Vagina (tissue), 2 donors: ENCODE data around the gene AURKA. TPM values are rescaled to one million over a fixed set of nuclear protein-coding genes. Genes with fewer than 3 reads are reported as not detected.
A peak's percentile ranks its signal among the peaks of the same experiment; 100 is the strongest.

Experiments used
- DNase-seq, 2 donors: peaks; one replicate each; pipeline ENCODE4 v3.0.0-alpha.2; 2017; ENCODE audit errors: extremely low spot score in 2 of 2
- H3K27ac ChIP-seq: fragments of 200-600 bp; sonication (generic); one replicate; pipeline ENCODE4 v1.5.1; 2019
- H3K27me3 ChIP-seq: fragments of 200-600 bp; sonication (generic); one replicate; pipeline ENCODE4 v1.5.1; 2019
- H3K36me3 ChIP-seq, 2 donors: fragments of 200-600 bp; sonication (generic); one replicate each; pipeline ENCODE4 v1.5.1; 2017 to 2019
- H3K4me1 ChIP-seq: fragments of 200-600 bp; sonication (generic); one replicate; pipeline ENCODE4 v1.5.1; 2019
- H3K4me3 ChIP-seq, 2 donors: fragments of 200-600 bp; sonication (generic); 1 replicate in 1 of 2; 2 replicates in 1 of 2; pipeline ENCODE4 v1.5.1; 2016 to 2019
- H3K9me3 ChIP-seq: fragments of 200-600 bp; sonication (generic); one replicate; pipeline ENCODE4 v1.5.1; 2019
- POLR2A ChIP-seq, 2 donors: fragments of 450-650 bp; IDR thresholded peaks; one replicate each; pipeline ENCODE4 v1.6.1; 2017; ENCODE audit warnings: antibody characterized with exemption in 2 of 2, mild to moderate bottlenecking in 2 of 2, moderate library complexity in 2 of 2
- POLR2AphosphoS5 ChIP-seq, 2 donors: sonication (generic); formaldehyde crosslinking; IDR thresholded peaks; one replicate each; pipeline ENCODE4 v1.9.0; 2017; ENCODE audit warnings: antibody characterized with exemption in 2 of 2, mild to moderate bottlenecking in 2 of 2, low read depth in 1 of 2; ENCODE audit not compliant: insufficient read depth in 1 of 2
- intact Hi-C: fragments of 100-400 bp; cut with DNase I; formaldehyde crosslinking; loops from one replicate; pipeline ENCODE4 v1.15.1; 2023
- total RNA-seq: library from RNA; depleted of rRNA; stranded (reverse); fragments of >200 nt; gene quantifications from one replicate; pipeline ENCODE4 v1.2.3, GENCODE V29; 2016
- TF ChIP-seq, protein P1 (sequence below), 3 experiments: fragments of 450-650 bp in 2 of 3; fragments of 200-600 bp in 1 of 3; sonication (generic) in 1 of 3; IDR thresholded peaks; one replicate each; pipeline ENCODE4 v1.5.1; 2017 to 2019; ENCODE audit warnings: antibody characterized with exemption in 3 of 3, mild to moderate bottlenecking in 2 of 3, moderate library complexity in 2 of 3

AURKA gene
- total RNA-seq, 1 donor from 2014 or later, result 2.2 TPM

DNA sequence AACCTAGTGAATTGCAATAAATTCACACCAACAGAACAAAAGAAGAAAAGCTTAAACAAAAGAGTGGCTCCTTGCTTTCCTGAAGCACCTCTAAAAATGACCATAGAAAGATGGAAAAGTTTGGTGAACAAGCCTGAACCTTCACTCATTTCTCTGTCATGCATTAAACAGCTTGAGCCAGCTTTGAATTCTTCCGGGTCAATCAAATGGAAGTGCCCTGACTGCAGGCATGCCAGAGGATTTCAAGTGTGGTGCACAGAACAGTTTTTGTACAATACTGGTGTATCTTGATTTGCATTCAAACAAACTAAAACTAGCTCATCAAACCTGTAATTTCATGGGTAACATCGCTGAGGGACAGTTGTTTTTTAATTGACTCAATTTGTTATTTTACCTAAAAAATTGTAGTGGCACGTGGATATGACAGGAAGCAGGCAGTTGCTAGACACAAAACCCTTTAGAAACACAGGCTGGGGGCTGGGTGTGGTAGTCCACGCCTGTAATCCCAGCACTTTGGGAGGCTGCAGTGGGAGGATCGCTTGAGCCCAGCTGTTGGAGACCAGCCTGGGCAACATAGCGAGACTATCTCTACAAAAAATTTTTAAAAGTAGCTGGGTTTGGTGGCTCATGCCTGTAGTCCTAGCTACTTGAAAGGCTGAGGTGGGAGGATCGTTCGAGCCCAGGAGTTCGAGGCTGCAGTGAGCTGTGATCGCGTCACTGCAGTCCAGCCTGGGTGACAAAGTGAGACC, 29.1 kb upstream of the AURKA start:
- no peaks in the 10 kb centered on the region for H3K27me3 ChIP-seq
- TF ChIP-seq POLR2AphosphoS5 (IDR thresholded peaks at IDR 0.05; ENCODE audit: insufficient read depth in 1 of 2, low read depth in 1 of 2) (no peak), POLR2A (IDR thresholded peaks at IDR 0.05) (no peak)
- TF ChIP-seq, protein P1, sequence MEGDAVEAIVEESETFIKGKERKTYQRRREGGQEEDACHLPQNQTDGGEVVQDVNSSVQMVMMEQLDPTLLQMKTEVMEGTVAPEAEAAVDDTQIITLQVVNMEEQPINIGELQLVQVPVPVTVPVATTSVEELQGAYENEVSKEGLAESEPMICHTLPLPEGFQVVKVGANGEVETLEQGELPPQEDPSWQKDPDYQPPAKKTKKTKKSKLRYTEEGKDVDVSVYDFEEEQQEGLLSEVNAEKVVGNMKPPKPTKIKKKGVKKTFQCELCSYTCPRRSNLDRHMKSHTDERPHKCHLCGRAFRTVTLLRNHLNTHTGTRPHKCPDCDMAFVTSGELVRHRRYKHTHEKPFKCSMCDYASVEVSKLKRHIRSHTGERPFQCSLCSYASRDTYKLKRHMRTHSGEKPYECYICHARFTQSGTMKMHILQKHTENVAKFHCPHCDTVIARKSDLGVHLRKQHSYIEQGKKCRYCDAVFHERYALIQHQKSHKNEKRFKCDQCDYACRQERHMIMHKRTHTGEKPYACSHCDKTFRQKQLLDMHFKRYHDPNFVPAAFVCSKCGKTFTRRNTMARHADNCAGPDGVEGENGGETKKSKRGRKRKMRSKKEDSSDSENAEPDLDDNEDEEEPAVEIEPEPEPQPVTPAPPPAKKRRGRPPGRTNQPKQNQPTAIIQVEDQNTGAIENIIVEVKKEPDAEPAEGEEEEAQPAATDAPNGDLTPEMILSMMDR (IDR thresholded peaks at IDR 0.05), result no peak
- no peaks in the 10 kb centered on the region for H3K4me1 ChIP-seq
- no peak overlapping the region for H3K4me3 ChIP-seq
- H3K27ac ChIP-seq, result no peak overlapping the region
- H3K9me3 ChIP-seq, result no peaks in the 10 kb centered on the region
- H3K36me3 ChIP-seq, result no peaks in the 10 kb centered on the region
- peak in 1 of 2 donors; percentile 25 for DNase-seq
- intact Hi-C loops, result no loop called here

DNA sequence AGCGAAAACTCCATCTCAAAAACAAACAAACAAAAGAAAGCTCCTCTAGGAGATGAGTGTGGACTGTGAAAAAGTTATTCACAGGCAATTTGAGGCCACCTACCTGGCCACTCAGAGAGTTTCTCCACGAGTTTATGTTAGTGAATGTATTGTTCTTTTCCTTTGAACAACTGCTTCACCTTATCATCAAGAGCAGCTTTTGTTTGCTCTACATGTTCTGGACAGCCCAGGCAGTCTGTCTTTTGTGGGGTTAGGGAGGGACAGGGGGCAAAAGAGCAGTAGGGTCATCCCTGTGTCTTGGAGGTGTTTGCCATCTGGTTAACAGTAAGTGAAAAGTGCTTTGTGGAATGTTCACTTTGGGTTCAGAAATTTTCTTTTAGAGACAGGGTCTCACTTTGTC, 28.0 kb upstream of the AURKA start:
- no peaks in the 10 kb centered on the region for H3K4me1 ChIP-seq
- TF ChIP-seq POLR2A (IDR thresholded peaks at IDR 0.05) (no peak), POLR2AphosphoS5 (IDR thresholded peaks at IDR 0.05; ENCODE audit: insufficient read depth in 1 of 2, low read depth in 1 of 2) (no peak)
- TF ChIP-seq, protein P1 (IDR thresholded peaks at IDR 0.05), result no peak
- no peak overlapping the region for H3K4me3 ChIP-seq
- no peaks in the 10 kb centered on the region for H3K9me3 ChIP-seq
- H3K36me3 ChIP-seq, result no peaks in the 10 kb centered on the region
- H3K27me3 ChIP-seq, result no peaks in the 10 kb centered on the region
- H3K27ac ChIP-seq, result no peak overlapping the region
- peak in 1 of 2 donors; percentile 16 for DNase-seq
- intact Hi-C loops, result no loop called here

GRCh38 chr20:56418385-56418861, 26.4 kb upstream of the AURKA start:
- DNase-seq, result peak in 1 of 2 donors; percentile 13
- Histone ChIP-seq H3K4me3 (no peak overlapping the region), H3K27me3 (no peaks in the 10 kb centered on the region), H3K27ac (no peak overlapping the region), H3K4me1 (no peaks in the 10 kb centered on the region), H3K9me3 (no peaks in the 10 kb centered on the region), H3K36me3 (no peaks in the 10 kb centered on the region)
- no peak for TF ChIP-seq POLR2A (IDR thresholded peaks at IDR 0.05)
- TF ChIP-seq, protein P1 (IDR thresholded peaks at IDR 0.05), result no peak
- no peak for TF ChIP-seq POLR2AphosphoS5 (IDR thresholded peaks at IDR 0.05; ENCODE audit: insufficient read depth in 1 of 2, low read depth in 1 of 2)
- intact Hi-C loops, result no loop called here

DNA sequence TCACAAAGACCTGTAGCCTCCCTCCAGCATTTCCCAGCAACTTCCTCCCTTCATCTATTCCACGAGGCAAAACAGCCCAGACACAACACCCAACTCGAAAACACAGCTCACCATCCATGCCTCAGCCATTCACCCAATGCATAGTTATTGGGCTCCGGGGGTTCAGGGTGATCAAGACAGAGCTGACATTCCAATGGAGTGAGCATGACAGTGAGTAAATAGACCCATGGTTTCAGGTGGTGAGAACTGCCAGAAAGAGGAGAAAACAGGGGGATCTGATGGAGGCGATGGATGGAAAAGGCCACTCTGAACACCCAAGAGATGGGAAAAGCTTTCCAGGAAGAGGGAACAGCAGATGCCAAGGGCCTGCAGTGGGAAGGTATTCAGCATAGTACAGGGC, 25.9 kb upstream of the AURKA start:
- intact Hi-C loops, result no loop called here
- H3K9me3 ChIP-seq, result no peaks in the 10 kb centered on the region
- DNase-seq, result no peak
- no peaks in the 10 kb centered on the region for H3K36me3 ChIP-seq
- H3K4me3 ChIP-seq, result no peak overlapping the region
- no peaks in the 10 kb centered on the region for H3K27me3 ChIP-seq
- H3K4me1 ChIP-seq, result no peaks in the 10 kb centered on the region
- TF ChIP-seq POLR2A (IDR thresholded peaks at IDR 0.05) (no peak), POLR2AphosphoS5 (IDR thresholded peaks at IDR 0.05; ENCODE audit: insufficient read depth in 1 of 2, low read depth in 1 of 2) (no peak)
- TF ChIP-seq, protein P1 (IDR thresholded peaks at IDR 0.05), result no peak
- H3K27ac ChIP-seq, result no peak overlapping the region

DNA sequence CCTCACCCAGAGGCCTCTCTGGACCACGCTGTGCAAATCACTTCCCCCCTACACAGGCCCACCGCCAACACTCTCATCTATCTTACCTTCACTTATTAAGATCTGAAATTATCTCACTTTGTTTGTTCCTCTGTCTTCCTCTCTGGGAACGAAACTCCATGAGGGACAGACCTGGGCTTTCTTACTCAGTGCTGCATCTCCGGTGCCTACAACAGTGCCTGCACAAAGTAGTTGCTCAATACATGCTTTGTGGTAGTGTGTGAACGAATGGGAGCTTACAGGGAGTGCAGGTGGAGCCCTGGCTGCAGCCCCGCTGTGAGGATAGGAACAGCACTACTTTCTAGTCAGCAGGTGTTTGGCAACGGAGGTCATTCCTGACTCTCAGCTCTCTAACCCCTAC, 25.4 kb upstream of the AURKA start:
- Histone ChIP-seq H3K4me3 (no peak overlapping the region), H3K27me3 (no peaks in the 10 kb centered on the region), H3K9me3 (no peaks in the 10 kb centered on the region), H3K36me3 (no peaks in the 10 kb centered on the region), H3K4me1 (no peaks in the 10 kb centered on the region), H3K27ac (no peak overlapping the region)
- intact Hi-C loops, result no loop called here
- TF ChIP-seq, protein P1 (IDR thresholded peaks at IDR 0.05), result no peak
- TF ChIP-seq POLR2A (IDR thresholded peaks at IDR 0.05) (no peak), POLR2AphosphoS5 (IDR thresholded peaks at IDR 0.05; ENCODE audit: insufficient read depth in 1 of 2, low read depth in 1 of 2) (no peak)
- DNase-seq, result peak in 1 of 2 donors; percentile 18
